SU-DHL-6 (cell line): Measurements from ENCODE around the gene TMC3.
"Not testable (repeated sequence)": the region's sequence is repeated elsewhere in the genome, so short reads cannot be mapped to it uniquely, and the experiment has no call there.

Experiments used
- H2AFZ ChIP-seq: fragments of 200-600 bp; sonication (generic); 2 replicates; pipeline ENCODE4 v1.6.1; 2014; ENCODE audit warnings: low read depth, mild to moderate bottlenecking, moderate library complexity, mixed read lengths, antibody characterized with exemption, low read length; ENCODE audit not compliant: severe bottlenecking
- H3F3A ChIP-seq: fragments of 200-600 bp; shearing (Covaris generic); 2 replicates; pipeline ENCODE4 v1.6.0; 2016; ENCODE audit warnings: antibody characterized with exemption, mild to moderate bottlenecking; ENCODE audit not compliant: insufficient read depth
- H3K27ac ChIP-seq: fragments of 200-600 bp; sonication (generic); 2 replicates; pipeline ENCODE4 v1.5.1; 2016; ENCODE audit warnings: low read depth, mild to moderate bottlenecking, low read length, moderate library complexity, mixed read lengths
- H3K27me3 ChIP-seq: fragments of 200-600 bp; sonication (generic), shearing (Covaris generic); 2 replicates; pipeline ENCODE4 v1.6.0; 2014; ENCODE audit warnings: mild to moderate bottlenecking, low read length
- H3K36me3 ChIP-seq: fragments of 200-600 bp; sonication (generic); 2 replicates; pipeline ENCODE4 v1.6.1; 2014; ENCODE audit warnings: mild to moderate bottlenecking, low read length, mixed read lengths
- H3K4me2 ChIP-seq: fragments of 300-600, 200-600 bp; shearing (Covaris generic), sonication (generic); 2 replicates; pipeline ENCODE4 v1.6.0; 2014; ENCODE audit warnings: low read length, low read depth, mild to moderate bottlenecking; ENCODE audit not compliant: poor library complexity, severe bottlenecking
- H3K4me3 ChIP-seq: fragments of 200-600 bp; sonication (generic); 2 replicates; pipeline ENCODE4 v1.5.1; 2014; ENCODE audit warnings: antibody characterized with exemption, low read length, mild to moderate bottlenecking, mixed read lengths; ENCODE audit not compliant: insufficient read depth, poor library complexity, severe bottlenecking
- H3K79me2 ChIP-seq: fragments of 200-600 bp; sonication (generic); 2 replicates; pipeline ENCODE4 v1.6.1; 2014; ENCODE audit warnings: mild to moderate bottlenecking, low read length, moderate library complexity; ENCODE audit not compliant: insufficient read depth
- H3K9ac ChIP-seq: fragments of 200-600 bp; sonication (generic); 2 replicates; pipeline ENCODE4 v1.7.0; 2014; ENCODE audit warnings: mild to moderate bottlenecking, low read length
- H3K9me2 ChIP-seq: fragments of 200-600 bp; sonication (generic); replicated peaks from 2 replicates; pipeline ENCODE4 v1.6.1; 2014; ENCODE audit warnings: low read length; ENCODE audit not compliant: insufficient read depth
- H3K9me3 ChIP-seq: fragments of 200-600 bp; sonication (generic); 2 replicates; pipeline ENCODE4 v1.6.1; 2014; ENCODE audit warnings: low read length, mixed read lengths; ENCODE audit not compliant: insufficient read depth
- H4K20me1 ChIP-seq: fragments of 200-600 bp; sonication (generic); 2 replicates; pipeline ENCODE4 v1.6.1; 2014; ENCODE audit warnings: low read depth, mild to moderate bottlenecking, antibody characterized with exemption, low read length, moderate library complexity, mixed read lengths
- EZH2phosphoT487 ChIP-seq: fragments of 200-600 bp; sonication (generic), shearing (Covaris generic); conservative IDR thresholded peaks from 2 replicates; pipeline ENCODE4 v1.6.1; 2018; ENCODE audit warnings: mild to moderate bottlenecking, antibody characterized with exemption, low read length, moderate library complexity, mixed read lengths
- TF ChIP-seq, protein P1 (sequence below): fragments of 200-600 bp; sonication (generic); IDR thresholded peaks from one replicate; pipeline ENCODE4 v1.5.1; 2017; ENCODE audit warnings: antibody characterized with exemption, mild to moderate bottlenecking, low read length, moderate library complexity; ENCODE audit not compliant: insufficient read depth, poor library complexity, severe bottlenecking

Gene TMC3

DNA sequence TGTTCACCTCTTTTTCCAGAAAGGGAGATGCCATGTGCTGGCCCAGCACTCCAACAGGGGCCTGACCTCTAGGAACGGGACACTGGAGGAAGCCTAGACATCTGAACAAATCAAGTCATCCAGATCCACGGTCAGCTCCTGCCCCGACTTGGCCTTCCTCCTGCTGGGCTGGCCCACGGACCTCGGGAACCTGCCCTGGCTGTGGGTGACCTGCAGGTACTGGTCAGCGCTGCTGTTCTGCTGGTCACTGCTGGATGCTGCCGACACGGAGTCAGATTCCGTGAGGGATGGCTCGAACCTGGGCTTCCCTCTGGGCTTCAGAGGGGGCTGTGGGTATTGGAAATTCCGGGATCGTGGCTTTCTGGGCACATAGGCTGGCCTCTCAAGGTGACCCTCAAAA, 41.7 kb downstream of the TMC3 start:
- no peak overlapping the region for H3K27ac ChIP-seq
- H3K9me3 ChIP-seq = no peaks in the 10 kb centered on the region
- no peak overlapping the region for H2AFZ ChIP-seq
- H3K4me2 ChIP-seq = no peak overlapping the region
- H3K9ac ChIP-seq = no peak overlapping the region
- no peaks in the 10 kb centered on the region for H3K9me2 ChIP-seq
- no peaks in the 10 kb centered on the region for H4K20me1 ChIP-seq
- TF ChIP-seq EZH2phosphoT487 = no peak
- TF ChIP-seq, protein P1, sequence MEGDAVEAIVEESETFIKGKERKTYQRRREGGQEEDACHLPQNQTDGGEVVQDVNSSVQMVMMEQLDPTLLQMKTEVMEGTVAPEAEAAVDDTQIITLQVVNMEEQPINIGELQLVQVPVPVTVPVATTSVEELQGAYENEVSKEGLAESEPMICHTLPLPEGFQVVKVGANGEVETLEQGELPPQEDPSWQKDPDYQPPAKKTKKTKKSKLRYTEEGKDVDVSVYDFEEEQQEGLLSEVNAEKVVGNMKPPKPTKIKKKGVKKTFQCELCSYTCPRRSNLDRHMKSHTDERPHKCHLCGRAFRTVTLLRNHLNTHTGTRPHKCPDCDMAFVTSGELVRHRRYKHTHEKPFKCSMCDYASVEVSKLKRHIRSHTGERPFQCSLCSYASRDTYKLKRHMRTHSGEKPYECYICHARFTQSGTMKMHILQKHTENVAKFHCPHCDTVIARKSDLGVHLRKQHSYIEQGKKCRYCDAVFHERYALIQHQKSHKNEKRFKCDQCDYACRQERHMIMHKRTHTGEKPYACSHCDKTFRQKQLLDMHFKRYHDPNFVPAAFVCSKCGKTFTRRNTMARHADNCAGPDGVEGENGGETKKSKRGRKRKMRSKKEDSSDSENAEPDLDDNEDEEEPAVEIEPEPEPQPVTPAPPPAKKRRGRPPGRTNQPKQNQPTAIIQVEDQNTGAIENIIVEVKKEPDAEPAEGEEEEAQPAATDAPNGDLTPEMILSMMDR = no peak
- no peaks in the 10 kb centered on the region for H3F3A ChIP-seq
- H3K27me3 ChIP-seq = no peaks in the 10 kb centered on the region
- no peak overlapping the region for H3K4me3 ChIP-seq
- H3K36me3 ChIP-seq = no peaks in the 10 kb centered on the region
- H3K79me2 ChIP-seq = no peaks in the 10 kb centered on the region

DNA sequence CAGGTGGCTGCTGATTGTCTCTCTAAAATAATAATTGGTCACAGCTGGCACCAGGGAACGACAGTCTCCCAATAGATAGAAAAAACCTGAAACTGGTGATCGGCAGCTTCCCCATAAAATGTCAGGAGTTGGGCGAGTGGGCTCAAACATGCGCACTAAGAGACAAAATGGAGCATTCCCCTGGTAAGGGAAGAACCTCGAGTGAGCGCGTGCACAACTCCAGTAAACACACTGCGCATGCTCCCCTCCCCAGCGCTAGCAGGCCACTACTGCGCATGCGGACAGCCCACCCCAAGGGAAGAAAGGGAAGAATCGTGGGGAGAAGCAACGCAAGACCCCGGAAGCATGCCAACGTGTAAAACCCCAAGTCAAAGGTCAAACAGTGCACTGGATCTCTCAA, 42.4 kb downstream of the TMC3 start:
- TF ChIP-seq, protein P1 = no peak
- TF ChIP-seq EZH2phosphoT487 = no peak
- Histone ChIP-seq H3K9ac (no peak overlapping the region), H3K27me3 (no peaks in the 10 kb centered on the region), H3K27ac (no peak overlapping the region), H4K20me1 (no peaks in the 10 kb centered on the region), H3K36me3 (no peaks in the 10 kb centered on the region), H3K4me3 (no peak overlapping the region), H2AFZ (no peak overlapping the region), H3K4me2 (no peak overlapping the region), H3K9me3 (no peaks in the 10 kb centered on the region), H3K9me2 (no peaks in the 10 kb centered on the region), H3F3A (no peaks in the 10 kb centered on the region), H3K79me2 (no peaks in the 10 kb centered on the region)

DNA sequence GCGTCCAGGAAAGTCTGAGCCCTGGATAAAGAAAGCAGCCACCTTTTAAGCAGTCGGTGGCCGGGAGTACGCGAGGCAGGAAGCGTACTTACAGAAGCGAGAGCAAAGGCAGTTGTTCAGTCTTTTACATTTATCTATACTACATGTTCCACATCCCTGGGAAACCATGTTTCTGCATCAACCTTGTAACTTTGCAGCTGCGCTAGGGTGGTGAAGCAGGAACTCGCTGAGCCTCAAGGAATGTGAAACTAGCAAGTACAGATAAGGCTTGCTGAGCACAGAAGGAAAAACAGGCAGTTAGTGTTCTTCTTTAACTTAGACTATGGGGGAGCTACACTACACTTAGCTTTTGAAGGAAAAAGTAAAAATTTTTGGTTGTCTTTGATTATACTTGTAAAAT, 42.9 kb downstream of the TMC3 start:
- H3K27ac ChIP-seq, H3K9me2 ChIP-seq, H3K4me2 ChIP-seq, H3F3A ChIP-seq, H3K36me3 ChIP-seq, H3K9ac ChIP-seq, H3K4me3 ChIP-seq, H3K27me3 ChIP-seq, H2AFZ ChIP-seq, H3K79me2 ChIP-seq, H4K20me1 ChIP-seq, H3K9me3 ChIP-seq: not testable (repeated sequence)

DNA sequence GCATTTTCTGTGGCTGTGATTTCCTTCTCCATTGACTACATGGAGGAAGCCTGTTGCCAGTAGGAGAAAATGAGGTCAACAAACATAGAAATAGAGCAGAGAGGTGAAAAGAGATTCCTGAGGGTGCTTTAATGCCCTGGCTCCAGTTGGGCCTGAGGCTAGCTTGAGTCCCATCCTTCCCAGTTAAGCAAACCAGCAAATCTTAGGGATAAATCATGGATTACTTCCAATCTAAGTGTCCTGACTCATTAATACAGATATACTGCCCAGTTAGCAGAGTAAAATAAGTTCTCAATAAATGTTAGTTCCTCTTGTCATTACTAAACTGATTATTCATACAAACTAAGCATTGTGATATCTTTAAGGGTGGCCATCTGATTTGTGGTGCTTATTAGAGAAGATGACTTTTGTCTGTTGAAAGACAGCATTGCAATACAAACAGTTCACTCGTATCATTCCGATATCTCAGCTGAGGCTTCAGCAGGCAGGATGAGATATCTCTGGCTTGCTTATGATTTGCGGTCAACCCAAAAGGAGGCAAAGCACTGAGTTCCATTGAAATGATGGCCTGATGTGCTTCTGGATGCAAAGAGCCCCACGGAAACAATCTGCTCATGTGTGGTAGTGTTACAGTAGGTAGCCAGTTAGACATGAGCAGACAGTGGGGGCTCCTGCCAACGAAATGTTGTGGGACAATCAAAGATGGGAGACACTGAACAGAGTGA, 43.5 kb downstream of the TMC3 start:
- no peak overlapping the region for H3K9ac ChIP-seq
- H2AFZ ChIP-seq = no peak overlapping the region
- no peaks in the 10 kb centered on the region for H4K20me1 ChIP-seq
- TF ChIP-seq EZH2phosphoT487 = no peak
- TF ChIP-seq, protein P1 = no peak
- H3K9me3 ChIP-seq = no peaks in the 10 kb centered on the region
- no peak overlapping the region for H3K27ac ChIP-seq
- no peak overlapping the region for H3K4me3 ChIP-seq
- H3F3A ChIP-seq = no peaks in the 10 kb centered on the region
- H3K9me2 ChIP-seq = no peaks in the 10 kb centered on the region
- no peak overlapping the region for H3K4me2 ChIP-seq
- no peaks in the 10 kb centered on the region for H3K36me3 ChIP-seq
- no peaks in the 10 kb centered on the region for H3K79me2 ChIP-seq
- H3K27me3 ChIP-seq = no peaks in the 10 kb centered on the region
